K562 (cell line): ENCODE results near the gene CDC42EP1. TPM values are rescaled to one million over a fixed set of nuclear protein-coding genes. Genes with fewer than 3 reads are reported as not detected.

Experiments used
- ARID3A ChIP-seq: IDR thresholded peaks from 2 replicates; pipeline ENCODE4 v1.6.1; 2012; ENCODE audit warnings: low read depth, low read length, improper control_type of control experiment, borderline replicate concordance
- MGA ChIP-seq: fragments of 450-650 bp; IDR thresholded peaks from 2 replicates; pipeline ENCODE4 v1.6.1; 2016; ENCODE audit warnings: mild to moderate bottlenecking, moderate library complexity
- PML ChIP-seq: IDR thresholded peaks from 2 replicates; pipeline ENCODE4 v1.6.1; 2012; ENCODE audit warnings: low read length, inconsistent platforms
- polyA plus RNA-seq, 8 experiments: library from polyadenylated mRNA; depleted of rRNA in 4 of 8; stranded (reverse) in 5 of 8; unstranded in 3 of 8; fragments of >200 nt; fragmentation: Nextera tagmentation in 2 of 8; fragmentation: Illumina TruSeq in 1 of 8; extraction: Ambion mirVana in 2 of 8; extraction: Trizol in 1 of 8; gene quantifications; 2 replicates each; pipeline versions ENCODE4 v1.2.1 to v1.2.3, GENCODE V29; 2011 to 2014; ENCODE audit warnings: inconsistent platforms in 1 of 8, missing spikeins in 1 of 8
- total RNA-seq, 7 experiments: library from RNA; depleted of rRNA in 6 of 7; stranded (reverse); fragments of >200 nt in 6 of 7; fragmentation: Illumina TruSeq in 2 of 7; extraction: Trizol in 2 of 7; gene quantifications; 2 replicates each; pipeline versions ENCODE4 v1.2.1 to v1.2.3, GENCODE V29; 2011 to 2021; ENCODE audit warnings: low replicate concordance in 1 of 7
- TF ChIP-seq, protein P1 (sequence below), 3 experiments: fragments of 200-800 bp in 1 of 3; fragments of 250-450 bp in 1 of 3; fragments of 450-650 bp in 1 of 3; sonication (Bioruptor Pico) in 1 of 3; sonication (Bioruptor generic) in 1 of 3; formaldehyde crosslinking in 1 of 3; IDR thresholded peaks; 2 replicates each; pipeline versions ENCODE4 v1.6.1 to v1.8.0; 2016 to 2022; ENCODE audit warnings: mild to moderate bottlenecking in 2 of 3, missing genetic modification characterization in 2 of 3, missing compliant biosample characterization in 1 of 3, moderate library complexity in 1 of 3
- TF ChIP-seq, protein P2 (sequence below): sonication (generic); formaldehyde crosslinking; IDR thresholded peaks from 2 replicates; pipeline ENCODE4 v1.8.0; 2022; ENCODE audit warnings: missing genetic modification reagents, mild to moderate bottlenecking, borderline replicate concordance

Gene CDC42EP1
- total and polyA plus RNA-seq, 9 of the 15 experiments (the other 6 are each of a cell fraction or from before 2014, with no cell fraction given): 0.67 to 70.2 (median 7.3) TPM

- TF ChIP-seq MGA (peak; percentile 94), PML (0 out of 2 replicates have a peak, but pooled peaks have one; percentile 38), ARID3A (no peak)
- TF ChIP-seq, protein P1, sequence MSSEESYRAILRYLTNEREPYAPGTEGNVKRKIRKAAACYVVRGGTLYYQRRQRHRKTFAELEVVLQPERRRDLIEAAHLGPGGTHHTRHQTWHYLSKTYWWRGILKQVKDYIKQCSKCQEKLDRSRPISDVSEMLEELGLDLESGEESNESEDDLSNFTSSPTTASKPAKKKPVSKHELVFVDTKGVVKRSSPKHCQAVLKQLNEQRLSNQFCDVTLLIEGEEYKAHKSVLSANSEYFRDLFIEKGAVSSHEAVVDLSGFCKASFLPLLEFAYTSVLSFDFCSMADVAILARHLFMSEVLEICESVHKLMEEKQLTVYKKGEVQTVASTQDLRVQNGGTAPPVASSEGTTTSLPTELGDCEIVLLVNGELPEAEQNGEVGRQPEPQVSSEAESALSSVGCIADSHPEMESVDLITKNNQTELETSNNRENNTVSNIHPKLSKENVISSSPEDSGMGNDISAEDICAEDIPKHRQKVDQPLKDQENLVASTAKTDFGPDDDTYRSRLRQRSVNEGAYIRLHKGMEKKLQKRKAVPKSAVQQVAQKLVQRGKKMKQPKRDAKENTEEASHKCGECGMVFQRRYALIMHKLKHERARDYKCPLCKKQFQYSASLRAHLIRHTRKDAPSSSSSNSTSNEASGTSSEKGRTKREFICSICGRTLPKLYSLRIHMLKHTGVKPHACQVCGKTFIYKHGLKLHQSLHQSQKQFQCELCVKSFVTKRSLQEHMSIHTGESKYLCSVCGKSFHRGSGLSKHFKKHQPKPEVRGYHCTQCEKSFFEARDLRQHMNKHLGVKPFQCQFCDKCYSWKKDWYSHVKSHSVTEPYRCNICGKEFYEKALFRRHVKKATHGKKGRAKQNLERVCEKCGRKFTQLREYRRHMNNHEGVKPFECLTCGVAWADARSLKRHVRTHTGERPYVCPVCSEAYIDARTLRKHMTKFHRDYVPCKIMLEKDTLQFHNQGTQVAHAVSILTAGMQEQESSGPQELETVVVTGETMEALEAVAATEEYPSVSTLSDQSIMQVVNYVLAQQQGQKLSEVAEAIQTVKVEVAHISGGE (CRISPR knock-in tag; IDR thresholded peaks at IDR 0.05): peak; percentile 42 to 95 (median 81); a peak in 5 of 6 replicates
- TF ChIP-seq, protein P2, sequence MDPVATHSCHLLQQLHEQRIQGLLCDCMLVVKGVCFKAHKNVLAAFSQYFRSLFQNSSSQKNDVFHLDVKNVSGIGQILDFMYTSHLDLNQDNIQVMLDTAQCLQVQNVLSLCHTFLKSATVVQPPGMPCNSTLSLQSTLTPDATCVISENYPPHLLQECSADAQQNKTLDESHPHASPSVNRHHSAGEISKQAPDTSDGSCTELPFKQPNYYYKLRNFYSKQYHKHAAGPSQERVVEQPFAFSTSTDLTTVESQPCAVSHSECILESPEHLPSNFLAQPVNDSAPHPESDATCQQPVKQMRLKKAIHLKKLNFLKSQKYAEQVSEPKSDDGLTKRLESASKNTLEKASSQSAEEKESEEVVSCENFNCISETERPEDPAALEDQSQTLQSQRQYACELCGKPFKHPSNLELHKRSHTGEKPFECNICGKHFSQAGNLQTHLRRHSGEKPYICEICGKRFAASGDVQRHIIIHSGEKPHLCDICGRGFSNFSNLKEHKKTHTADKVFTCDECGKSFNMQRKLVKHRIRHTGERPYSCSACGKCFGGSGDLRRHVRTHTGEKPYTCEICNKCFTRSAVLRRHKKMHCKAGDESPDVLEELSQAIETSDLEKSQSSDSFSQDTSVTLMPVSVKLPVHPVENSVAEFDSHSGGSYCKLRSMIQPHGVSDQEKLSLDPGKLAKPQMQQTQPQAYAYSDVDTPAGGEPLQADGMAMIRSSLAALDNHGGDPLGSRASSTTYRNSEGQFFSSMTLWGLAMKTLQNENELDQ (CRISPR knock-in tag): 0 out of 2 replicates have a peak, but pooled peaks have one; percentile 39
Observed at GRCh38 chr22:37608477-37609239, 48.4 kb downstream of the CDC42EP1 start, which contains the start of gene GGA1 (continued).
